ENCODE measurements around the gene CNTNAP5. TPM values are rescaled to one million over a fixed set of nuclear protein-coding genes. Genes with fewer than 3 reads are reported as not detected.

CNTNAP5 gene
- total and polyA plus RNA-seq, 2 of the 4 experiments (the other 2 are of a cell fraction) = not detected

DNA sequence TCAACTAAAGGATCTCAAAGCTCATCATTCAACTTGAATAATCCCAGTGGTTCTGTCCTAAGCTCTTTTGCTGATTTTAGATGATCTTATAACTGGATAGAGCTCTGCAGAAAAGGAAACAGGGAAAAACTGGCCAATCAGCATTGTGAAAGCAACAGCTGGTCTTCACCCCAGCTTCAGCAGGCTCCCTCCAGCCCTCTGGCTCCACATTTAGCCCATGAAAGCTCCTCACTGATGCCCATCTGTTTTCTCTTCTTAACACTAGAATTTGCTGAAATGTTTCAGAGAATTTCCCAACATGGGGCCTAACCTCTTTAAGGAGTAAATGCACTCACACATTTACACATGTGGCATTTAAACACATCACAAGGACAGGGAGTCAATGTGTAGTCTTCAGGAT is 223.3 kb downstream of the CNTNAP5 start:
- dilution Hi-C loops (cut with HindIII; ENCODE audit: low sequenced_read_pairs, unreplicated experiment) = no loop called here
- H4K91ac ChIP-seq (ENCODE audit: insufficient read depth, low read depth, low read length) = no peak overlapping the region
- no peak overlapping the region for H3K18ac ChIP-seq (ENCODE audit: low read depth, low read length)
- H4K5ac ChIP-seq (ENCODE audit: low read depth, low read length) = no peak overlapping the region
- no peak overlapping the region for H3K23ac ChIP-seq (ENCODE audit: low read depth, low read length)
- no peaks in the 10 kb centered on the region for H3K4me1 ChIP-seq (ENCODE audit: control insufficient read depth, insufficient read depth, low read length)
- no peak overlapping the region for H3K4me2 ChIP-seq (ENCODE audit: low read depth, low read length)
- ChIA-PET POLR2A (ENCODE audit: unreplicated experiment) (no interaction called here), CTCF (no interaction called here)
- H2AFZ ChIP-seq (replicated peaks; ENCODE audit: low read length, poor library complexity) = no peak overlapping the region
- TF ChIP-seq, protein P1, sequence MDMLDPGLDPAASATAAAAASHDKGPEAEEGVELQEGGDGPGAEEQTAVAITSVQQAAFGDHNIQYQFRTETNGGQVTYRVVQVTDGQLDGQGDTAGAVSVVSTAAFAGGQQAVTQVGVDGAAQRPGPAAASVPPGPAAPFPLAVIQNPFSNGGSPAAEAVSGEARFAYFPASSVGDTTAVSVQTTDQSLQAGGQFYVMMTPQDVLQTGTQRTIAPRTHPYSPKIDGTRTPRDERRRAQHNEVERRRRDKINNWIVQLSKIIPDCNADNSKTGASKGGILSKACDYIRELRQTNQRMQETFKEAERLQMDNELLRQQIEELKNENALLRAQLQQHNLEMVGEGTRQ (IDR thresholded peaks at IDR 0.05; ENCODE audit: low read depth, low read length) = no peak
- TF ChIP-seq, protein P2, sequence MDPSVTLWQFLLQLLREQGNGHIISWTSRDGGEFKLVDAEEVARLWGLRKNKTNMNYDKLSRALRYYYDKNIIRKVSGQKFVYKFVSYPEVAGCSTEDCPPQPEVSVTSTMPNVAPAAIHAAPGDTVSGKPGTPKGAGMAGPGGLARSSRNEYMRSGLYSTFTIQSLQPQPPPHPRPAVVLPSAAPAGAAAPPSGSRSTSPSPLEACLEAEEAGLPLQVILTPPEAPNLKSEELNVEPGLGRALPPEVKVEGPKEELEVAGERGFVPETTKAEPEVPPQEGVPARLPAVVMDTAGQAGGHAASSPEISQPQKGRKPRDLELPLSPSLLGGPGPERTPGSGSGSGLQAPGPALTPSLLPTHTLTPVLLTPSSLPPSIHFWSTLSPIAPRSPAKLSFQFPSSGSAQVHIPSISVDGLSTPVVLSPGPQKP (IDR thresholded peaks at IDR 0.05; ENCODE audit: borderline replicate concordance, low read depth, low read length) = no peak
- no peak for TF ChIP-seq FOS (IDR thresholded peaks at IDR 0.05; ENCODE audit: low read depth, low read length)
- no peak for TF ChIP-seq MAFK (IDR thresholded peaks at IDR 0.05; ENCODE audit: low read depth, low read length)
- TF ChIP-seq POLR2A (IDR thresholded peaks at IDR 0.05; ENCODE audit: low read depth, low read length) = no peak
- no peak for TF ChIP-seq RAD21 (IDR thresholded peaks at IDR 0.05; ENCODE audit: low read length)
- TF ChIP-seq RCOR1 (IDR thresholded peaks at IDR 0.05; ENCODE audit: insufficient replicate concordance, low read length) = no peak
- no peak for TF ChIP-seq MXI1 (IDR thresholded peaks at IDR 0.05; ENCODE audit: borderline replicate concordance, low read depth, low read length)
- no peak for TF ChIP-seq RFX5 (IDR thresholded peaks at IDR 0.05; ENCODE audit: low read depth, low read length)
- TF ChIP-seq BHLHE40 (IDR thresholded peaks at IDR 0.05; ENCODE audit: low read depth, low read length) = no peak
- TF ChIP-seq MAZ (IDR thresholded peaks at IDR 0.05; ENCODE audit: borderline replicate concordance, low read depth, low read length) = no peak
- TF ChIP-seq CHD1 (IDR thresholded peaks at IDR 0.05; ENCODE audit: low read depth, low read length) = no peak
- no peak for TF ChIP-seq NFE2L2 (IDR thresholded peaks at IDR 0.05; ENCODE audit: low read depth, low read length)
- TF ChIP-seq CEBPB (IDR thresholded peaks at IDR 0.05; ENCODE audit: low read depth, low read length) = no peak
- TF ChIP-seq, protein P3, sequence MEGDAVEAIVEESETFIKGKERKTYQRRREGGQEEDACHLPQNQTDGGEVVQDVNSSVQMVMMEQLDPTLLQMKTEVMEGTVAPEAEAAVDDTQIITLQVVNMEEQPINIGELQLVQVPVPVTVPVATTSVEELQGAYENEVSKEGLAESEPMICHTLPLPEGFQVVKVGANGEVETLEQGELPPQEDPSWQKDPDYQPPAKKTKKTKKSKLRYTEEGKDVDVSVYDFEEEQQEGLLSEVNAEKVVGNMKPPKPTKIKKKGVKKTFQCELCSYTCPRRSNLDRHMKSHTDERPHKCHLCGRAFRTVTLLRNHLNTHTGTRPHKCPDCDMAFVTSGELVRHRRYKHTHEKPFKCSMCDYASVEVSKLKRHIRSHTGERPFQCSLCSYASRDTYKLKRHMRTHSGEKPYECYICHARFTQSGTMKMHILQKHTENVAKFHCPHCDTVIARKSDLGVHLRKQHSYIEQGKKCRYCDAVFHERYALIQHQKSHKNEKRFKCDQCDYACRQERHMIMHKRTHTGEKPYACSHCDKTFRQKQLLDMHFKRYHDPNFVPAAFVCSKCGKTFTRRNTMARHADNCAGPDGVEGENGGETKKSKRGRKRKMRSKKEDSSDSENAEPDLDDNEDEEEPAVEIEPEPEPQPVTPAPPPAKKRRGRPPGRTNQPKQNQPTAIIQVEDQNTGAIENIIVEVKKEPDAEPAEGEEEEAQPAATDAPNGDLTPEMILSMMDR (conservative IDR thresholded peaks at IDR 0.05; ENCODE audit: low read depth, low read length) = no peak
- TF ChIP-seq SMC3 (IDR thresholded peaks at IDR 0.05; ENCODE audit: low read depth, low read length) = no peak
- no TSS peak for BruUV-seq (replicated peaks)
- no peak overlapping the region for H3K27ac ChIP-seq (ENCODE audit: insufficient read depth, low read length)
- no peak overlapping the region for H3K9ac ChIP-seq (ENCODE audit: low read depth, low read length)
- H3K9me3 ChIP-seq (ENCODE audit: control insufficient read depth, insufficient read depth, low read length) = peaks cover 6% of the 10 kb centered on the region
- in situ Hi-C loops (cut with MboI; ENCODE audit: low sequenced_read_pairs) = no loop called here
- H2BK120ac ChIP-seq (ENCODE audit: low read depth, low read length) = no peak overlapping the region
- H2AK5ac ChIP-seq (ENCODE audit: low read depth, low read length) = no peak overlapping the region
- no peaks in the 10 kb centered on the region for H3K79me1 ChIP-seq (ENCODE audit: low read depth in 1 of 2, low read length in 2 of 2)
- no peaks in the 10 kb centered on the region for H4K20me1 ChIP-seq (ENCODE audit: insufficient read depth, low read length)
- no peak overlapping the region for H4K8ac ChIP-seq (ENCODE audit: low read depth in 2 of 2, low read length in 2 of 2)
- H2BK15ac ChIP-seq (ENCODE audit: low read depth, low read length) = no peak overlapping the region
- H3K4me3 ChIP-seq (ENCODE audit: insufficient read depth, low read depth, low read length) = no peak overlapping the region
- H3K9me1 ChIP-seq (ENCODE audit: insufficient read depth, low read length) = no peaks in the 10 kb centered on the region
- no peak overlapping the region for H2AK9ac ChIP-seq (replicated peaks; ENCODE audit: low read depth, low read length, poor library complexity)
- no peak overlapping the region for H2BK20ac ChIP-seq (ENCODE audit: low read depth, low read length)
- intact Hi-C loops (cut with micrococcal nuclease) = no loop called here
- no peak overlapping the region for H3K4ac ChIP-seq (ENCODE audit: low read depth, low read length)
- ATAC-seq (ENCODE audit: low read depth) (no peak), DNase-seq (no peak)
- H3K14ac ChIP-seq (replicated peaks; ENCODE audit: low read depth, low read length) = no peak overlapping the region
- H3K36me3 ChIP-seq (ENCODE audit: control insufficient read depth, insufficient read depth, low read length) = no peaks in the 10 kb centered on the region
- no peak overlapping the region for H2BK5ac ChIP-seq (ENCODE audit: low read depth, low read length, poor library complexity, severe bottlenecking)
- no peaks in the 10 kb centered on the region for H3K27me3 ChIP-seq (ENCODE audit: control insufficient read depth, insufficient read depth, low read length)
- H3K56ac ChIP-seq (ENCODE audit: extremely low read depth, insufficient read depth, low read length) = no peak overlapping the region

All from IMR-90 (cell line).